GM12878 (cell line): ENCODE results near the gene MYH7. TPM values are rescaled to one million over a fixed set of nuclear protein-coding genes. Genes with fewer than 3 reads are reported as not detected.
A peak's percentile ranks its signal among the peaks of the same experiment; 100 is the strongest.
"Not testable (repeated sequence)": the region's sequence is repeated elsewhere in the genome, so short reads cannot be mapped to it uniquely, and the experiment has no call there.

Source experiments
- ATAC-seq: fragments of 200-7000 bp; cut with Tn5 transposase; 3 replicates; pipeline ENCODE4 v1.9.1; 2020; ENCODE audit warnings: mild to moderate bottlenecking, moderate library complexity
- BruUV-seq: library from RNA; stranded (reverse); fragments of 400-500 nt; replicated peaks from 2 replicates; lab custom pipeline; 2021; lab: Mats Ljungman, UMichigan
- CTCF ChIA-PET: fragments of 300-600 bp; sonication (Branson Sonifier 250); formaldehyde crosslinking; extraction: SDS; loops from one replicate; lab custom pipeline; 2021; ENCODE audit warnings: inconsistent platforms; lab: Yijun Ruan, JAX
- POLR2A ChIA-PET: fragments of 350-600 bp; formaldehyde crosslinking; extraction: SDS; loops from one replicate; lab custom pipeline; 2021; ENCODE audit warnings: inconsistent platforms; lab: Charles Lee
- RAD21 ChIA-PET: fragments of 300-600 bp; sonication (Branson Sonifier 250); formaldehyde crosslinking; loops from one replicate; lab custom pipeline; 2023; ENCODE audit warnings: antibody characterized with exemption; ENCODE audit not compliant: unreplicated experiment; lab: Charles Lee
- SMC1A ChIA-PET: fragments of 300-600 bp; sonication (Branson Sonifier 250); formaldehyde crosslinking; loops from one replicate; lab custom pipeline; 2023; ENCODE audit not compliant: unreplicated experiment, uncharacterized antibody; lab: Charles Lee
- DNase-seq: peaks from one replicate; pipeline ENCODE4 v3.0.0-alpha.2; 2011; ENCODE audit warnings: low read depth, low spot score
- FAIRE-seq: peaks from 3 replicates; lab custom pipeline; 2011; peaks lifted over from hg19 to GRCh38; lab: Jason Lieb, UNC
- H2AFZ ChIP-seq: 2 replicates; pipeline ENCODE4 v1.6.0; 2011; ENCODE audit warnings: low read depth, low read length, control low read depth; ENCODE audit not compliant: control insufficient read depth
- H3K27ac ChIP-seq: 2 replicates; pipeline ENCODE4 v1.5.1; 2011; ENCODE audit warnings: control low read depth; ENCODE audit not compliant: control insufficient read depth, insufficient read depth
- H3K27me3 ChIP-seq, 2 experiments: replicated peaks in 1 of 2; 2 replicates each; pipeline versions ENCODE4 v1.6.0 to v1.6.1; 2011; ENCODE audit warnings: low read length in 1 of 2; ENCODE audit not compliant: control insufficient read depth in 2 of 2, insufficient read depth in 2 of 2
- H3K36me3 ChIP-seq, 2 experiments: 2 replicates each; pipeline ENCODE4 v1.5.1; 2011; ENCODE audit warnings: low read length in 1 of 2; ENCODE audit not compliant: control insufficient read depth in 2 of 2, insufficient read depth in 2 of 2
- H3K4me1 ChIP-seq: 2 replicates; pipeline ENCODE4 v1.6.1; 2011; ENCODE audit warnings: mild to moderate bottlenecking, low read length, moderate library complexity, mixed read lengths; ENCODE audit not compliant: control insufficient read depth, insufficient read depth
- H3K4me2 ChIP-seq: 2 replicates; pipeline ENCODE4 v1.6.0; 2011; ENCODE audit warnings: control low read depth; ENCODE audit not compliant: control insufficient read depth, insufficient read depth
- H3K4me3 ChIP-seq: fragments of 200-600 bp; sonication (generic); 2 replicates; pipeline ENCODE4 v1.5.1; 2016
- H3K79me2 ChIP-seq: 2 replicates; pipeline ENCODE4 v1.6.0; 2011; ENCODE audit warnings: low read length; ENCODE audit not compliant: control insufficient read depth, insufficient read depth
- H3K9ac ChIP-seq: 2 replicates; pipeline ENCODE4 v1.8.0; 2011; ENCODE audit warnings: low read length, control low read depth, mixed read lengths; ENCODE audit not compliant: control insufficient read depth, insufficient read depth
- H3K9me3 ChIP-seq: replicated peaks from 3 replicates; pipeline ENCODE4 v1.5.1; 2011; ENCODE audit warnings: mild to moderate bottlenecking, low read length; ENCODE audit not compliant: control insufficient read depth, insufficient read depth
- H4K20me1 ChIP-seq: 2 replicates; pipeline ENCODE4 v1.6.0; 2011; ENCODE audit not compliant: control insufficient read depth, insufficient read depth
- BHLHE40 ChIP-seq, 2 experiments: fragments of 450-650 bp in 1 of 2; IDR thresholded peaks; 2 replicates each; pipeline ENCODE4 v1.6.1; 2011 to 2017; ENCODE audit warnings: low read depth in 2 of 2, borderline replicate concordance in 1 of 2, improper control_type of control experiment in 1 of 2, low read length in 1 of 2, mild to moderate bottlenecking in 1 of 2
- CHD1 ChIP-seq: IDR thresholded peaks from 2 replicates; pipeline ENCODE4 v1.6.1; 2012; ENCODE audit warnings: low read depth, low read length, improper control_type of control experiment
- FOXK2 ChIP-seq: fragments of 450-650 bp; IDR thresholded peaks from 2 replicates; pipeline ENCODE4 v1.6.1; 2017; ENCODE audit warnings: mild to moderate bottlenecking, moderate library complexity
- LARP7 ChIP-seq: fragments of 450-650 bp; IDR thresholded peaks from 2 replicates; pipeline ENCODE4 v1.6.1; 2017; ENCODE audit warnings: mild to moderate bottlenecking
- RELA ChIP-seq: fragments of 450-650 bp; IDR thresholded peaks from 2 replicates; pipeline ENCODE4 v1.8.0; 2014; ENCODE audit warnings: borderline replicate concordance; ENCODE audit not compliant: partially characterized antibody
- SPI1 ChIP-seq: IDR thresholded peaks from 2 replicates; pipeline ENCODE4 v1.6.1; 2011; ENCODE audit warnings: low read depth, mild to moderate bottlenecking, low read length, moderate library complexity, borderline replicate concordance; ENCODE audit not compliant: insufficient read depth
- whole genome bisulfite sequencing: methylation state at CpG from one replicate; pipeline ENCODE4 v1.1.6; 2016; ENCODE audit warnings: low lambda C conversion rate; ENCODE audit not compliant: insufficient replicate concordance, insufficient coverage; ENCODE audit errors: missing lambda C conversion rate; 5-methylcytosine and 5-hydroxymethylcytosine counted together
- in situ Hi-C: fragments of 300-500 bp; cut with MboI; formaldehyde crosslinking; loops from 9 replicates; pipeline ENCODE4 v1.14.3; 2018; ENCODE audit warnings: mixed read lengths
- intact Hi-C: fragments of 100-400 bp; cut with micrococcal nuclease; formaldehyde crosslinking; loops from one replicate; pipeline ENCODE4 v1.14.2; 2022; ENCODE audit not compliant: unreplicated experiment
- polyA plus RNA-seq, 11 experiments: library from polyadenylated mRNA; depleted of rRNA in 4 of 11; unstranded in 6 of 11; stranded (reverse) in 5 of 11; fragments of >200 nt; fragmentation: Nextera tagmentation in 4 of 11; fragmentation: Illumina TruSeq in 1 of 11; extraction: Ambion mirVana in 4 of 11; extraction: Trizol in 1 of 11; gene quantifications; 1 replicate in 1 of 11; 2 replicates in 10 of 11; pipeline versions ENCODE4 v1.2.1 to v1.2.3, GENCODE V29; 2011 to 2016; ENCODE audit warnings: inconsistent platforms in 2 of 11, missing spikeins in 2 of 11, low read depth in 1 of 11
- total RNA-seq, 4 experiments: library from RNA; depleted of rRNA in 3 of 4; stranded (reverse); fragments of >200 nt in 3 of 4; fragmentation: Illumina TruSeq in 1 of 4; extraction: Trizol in 1 of 4; gene quantifications; 2 replicates each; pipeline versions ENCODE4 v1.2.1 to v1.2.3, GENCODE V29; 2013 to 2021
- TF ChIP-seq, protein P1 (sequence below): IDR thresholded peaks from 2 replicates; pipeline ENCODE4 v1.6.1; 2011; ENCODE audit warnings: low read depth, low read length, improper control_type of control experiment, borderline replicate concordance
- TF ChIP-seq, protein P2 (sequence below): fragments of 450-650 bp; conservative IDR thresholded peaks from 2 replicates; pipeline ENCODE4 v1.6.1; 2017; ENCODE audit warnings: mild to moderate bottlenecking, moderate library complexity

The MYH7 gene
- total and polyA plus RNA-seq, 10 of the 15 experiments (the other 5 are each of a cell fraction or from before 2014, with no cell fraction given): 0.04 to 0.10 (median 0.05) TPM; not detected in 4

DNA sequence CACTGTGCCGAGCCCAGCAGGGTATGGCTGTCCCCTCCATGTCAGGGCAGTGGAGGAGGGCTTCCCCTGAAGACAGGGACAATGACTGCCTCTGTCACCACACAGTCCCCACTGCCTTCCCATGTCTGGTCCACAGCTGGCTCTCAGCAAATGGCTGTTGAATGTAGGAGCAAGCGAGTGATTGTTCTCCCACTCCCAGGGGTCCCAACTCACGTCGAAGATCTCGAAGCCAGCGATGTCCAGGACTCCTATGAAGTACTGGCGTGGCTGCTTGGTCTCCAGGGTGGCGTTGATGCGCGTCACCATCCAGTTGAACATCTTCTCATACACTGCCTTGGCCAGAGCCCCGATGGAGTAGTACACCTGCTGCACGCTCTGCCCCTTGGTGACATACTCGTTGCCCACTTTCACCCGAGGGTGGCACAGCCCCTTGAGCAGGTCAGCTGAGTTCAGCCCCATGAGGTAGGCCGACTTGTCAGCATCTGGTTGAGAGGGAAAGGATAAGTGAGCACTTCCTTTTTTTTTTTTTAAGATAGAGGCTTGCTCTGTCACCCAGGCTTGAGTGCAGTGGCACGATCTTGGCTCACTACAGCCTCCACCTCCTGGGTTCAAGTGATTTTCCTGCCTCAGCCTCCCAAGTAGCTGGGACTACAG is 34.8 kb downstream of the MYH7 start:
- DNase-seq, H2AFZ ChIP-seq, H3K36me3 ChIP-seq, BruUV-seq, H4K20me1 ChIP-seq, H3K27ac ChIP-seq, H3K4me3 ChIP-seq, ATAC-seq, RAD21 ChIA-PET, H3K4me1 ChIP-seq, CTCF ChIA-PET, H3K4me2 ChIP-seq, H3K9ac ChIP-seq, intact Hi-C loops, H3K9me3 ChIP-seq, POLR2A ChIA-PET, in situ Hi-C loops, H3K27me3 ChIP-seq, H3K79me2 ChIP-seq: not testable (repeated sequence)
- FAIRE-seq: peak; percentile 75
- 33% methylated on average over 16 of the region's 16 CpGs for WGBS
- peak; percentile 50 for TF ChIP-seq SPI1
- TF ChIP-seq, all 136 proteins: peak for 1; not testable (repeated sequence) for 135
- SMC1A ChIA-PET: not testable (repeated sequence)

DNA sequence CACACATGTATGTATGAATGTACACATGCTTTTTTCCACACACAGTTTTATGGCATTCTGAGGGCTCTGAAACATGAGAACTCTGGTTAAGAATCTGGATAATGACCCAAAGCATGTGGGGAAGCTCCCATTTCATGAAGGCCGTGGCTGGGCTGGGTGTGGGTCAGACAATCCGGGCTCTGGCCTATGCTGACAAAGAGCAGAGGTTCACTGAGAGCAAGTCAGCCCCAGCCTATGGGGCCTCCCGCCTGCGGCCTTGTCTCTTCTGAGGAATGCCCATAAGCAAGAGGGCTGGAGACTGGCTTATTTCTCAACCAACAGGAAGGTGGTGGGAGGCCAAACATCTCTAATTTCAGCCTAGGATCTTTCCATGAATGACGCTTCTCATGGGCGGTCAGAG is 35.9 kb downstream of the MYH7 start:
- Histone ChIP-seq H3K9me3 (no peaks in the 10 kb centered on the region), H3K36me3 (no peaks in the 10 kb centered on the region), H3K27me3 (no peaks in the 10 kb centered on the region; a peak in 2 of 4 replicates), H3K4me1 (no peaks in the 10 kb centered on the region), H4K20me1 (no peaks in the 10 kb centered on the region), H3K4me3 (no peak overlapping the region), H3K27ac (no peak overlapping the region), H3K9ac (no peak overlapping the region), H3K4me2 (no peak overlapping the region), H3K79me2 (no peaks in the 10 kb centered on the region), H2AFZ (no peak overlapping the region)
- ATAC-seq (no peak), FAIRE-seq (no peak), DNase-seq (no peak)
- CTCF ChIA-PET: no interaction called here
- RAD21 ChIA-PET: no interaction called here
- SMC1A ChIA-PET: no interaction called here
- WGBS: 15% methylated on average over 6 of the region's 6 CpGs
- POLR2A ChIA-PET: no interaction called here
- BruUV-seq: no TSS peak
- intact Hi-C loops (no loop called here), in situ Hi-C loops (no loop called here)
- no peak for TF ChIP-seq CHD1
- TF ChIP-seq, protein P1, sequence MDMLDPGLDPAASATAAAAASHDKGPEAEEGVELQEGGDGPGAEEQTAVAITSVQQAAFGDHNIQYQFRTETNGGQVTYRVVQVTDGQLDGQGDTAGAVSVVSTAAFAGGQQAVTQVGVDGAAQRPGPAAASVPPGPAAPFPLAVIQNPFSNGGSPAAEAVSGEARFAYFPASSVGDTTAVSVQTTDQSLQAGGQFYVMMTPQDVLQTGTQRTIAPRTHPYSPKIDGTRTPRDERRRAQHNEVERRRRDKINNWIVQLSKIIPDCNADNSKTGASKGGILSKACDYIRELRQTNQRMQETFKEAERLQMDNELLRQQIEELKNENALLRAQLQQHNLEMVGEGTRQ: no peak
- TF ChIP-seq LARP7: no peak
- no peak for TF ChIP-seq FOXK2
- no peak for TF ChIP-seq BHLHE40 (IDR thresholded peaks at IDR 0.05; ENCODE audit: borderline replicate concordance in 1 of 2, low read depth in 2 of 2, low read length in 1 of 2)
- TF ChIP-seq, protein P2, sequence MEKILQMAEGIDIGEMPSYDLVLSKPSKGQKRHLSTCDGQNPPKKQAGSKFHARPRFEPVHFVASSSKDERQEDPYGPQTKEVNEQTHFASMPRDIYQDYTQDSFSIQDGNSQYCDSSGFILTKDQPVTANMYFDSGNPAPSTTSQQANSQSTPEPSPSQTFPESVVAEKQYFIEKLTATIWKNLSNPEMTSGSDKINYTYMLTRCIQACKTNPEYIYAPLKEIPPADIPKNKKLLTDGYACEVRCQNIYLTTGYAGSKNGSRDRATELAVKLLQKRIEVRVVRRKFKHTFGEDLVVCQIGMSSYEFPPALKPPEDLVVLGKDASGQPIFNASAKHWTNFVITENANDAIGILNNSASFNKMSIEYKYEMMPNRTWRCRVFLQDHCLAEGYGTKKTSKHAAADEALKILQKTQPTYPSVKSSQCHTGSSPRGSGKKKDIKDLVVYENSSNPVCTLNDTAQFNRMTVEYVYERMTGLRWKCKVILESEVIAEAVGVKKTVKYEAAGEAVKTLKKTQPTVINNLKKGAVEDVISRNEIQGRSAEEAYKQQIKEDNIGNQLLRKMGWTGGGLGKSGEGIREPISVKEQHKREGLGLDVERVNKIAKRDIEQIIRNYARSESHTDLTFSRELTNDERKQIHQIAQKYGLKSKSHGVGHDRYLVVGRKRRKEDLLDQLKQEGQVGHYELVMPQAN: no peak
- TF ChIP-seq RELA: no peak
